Adipose tissue (tissue), 3 donors: Measurements from ENCODE around the gene DENND1A. TPM values are rescaled to one million over a fixed set of nuclear protein-coding genes. Genes with fewer than 3 reads are reported as not detected.

ENCODE experiments used
- H3K27ac ChIP-seq: one replicate; pipeline ENCODE4 v1.5.1; 2013; ENCODE audit warnings: low read depth, low read length
- WGBS, 3 donors: extraction: QIAGEN DNeasy Blood & Tissue Kit; methylation state at CpG; one replicate each; pipeline ENCODE4 v1.1.7; 2013; 5-methylcytosine and 5-hydroxymethylcytosine counted together
- polyA plus RNA-seq, 3 donors: library from polyadenylated mRNA; stranded (reverse); fragments of 200-250 nt; gene quantifications; one replicate each; pipeline ENCODE4 v1.2.3, GENCODE V29; 2013
- donor health status: healthy with polysubstance abuse.
- donor health status: Bipolar disorder and iron deficiency.
- donor health status: healthy.

Gene DENND1A
- polyA plus RNA-seq, 3 donors: 3.3 to 12.9 (median 9.4) TPM

GRCh38 chr9:123350590-123351310 lies 579.2 kb downstream of the DENND1A start:
- H3K27ac ChIP-seq: no peak overlapping the region
- WGBS, 3 donors: 56 to 62% (median 57%) methylated on average over 8 of the region's 8 CpGs

- 18 to 27% (median 24%) methylated on average over 16 of the region's 16 CpGs for WGBS, 3 donors
- H3K27ac ChIP-seq: no peak overlapping the region
These were observed 580.0 kb downstream of the DENND1A start for GRCh38 chr9:123349691-123350480.

- H3K27ac ChIP-seq: no peak overlapping the region
- WGBS, 3 donors: 44 to 54% (median 53%) methylated on average over 3 of the region's 3 CpGs
These were observed 580.9 kb downstream of the DENND1A start for GRCh38 chr9:123349033-123349432.

- WGBS, 3 donors: 50 to 68% (median 61%) methylated on average over 9 of the region's 9 CpGs
- H3K27ac ChIP-seq: no peak overlapping the region
These were observed 581.5 kb downstream of the DENND1A start for GRCh38 chr9:123348317-123348992.

GRCh38 chr9:123347289-123348060 lies 582.5 kb downstream of the DENND1A start:
- H3K27ac ChIP-seq: no peak overlapping the region
- 66 to 83% (median 73%) methylated on average over 12 of the region's 12 CpGs for WGBS, 3 donors

- 95 to 98% (median 98%) methylated on average over 3 of the region's 3 CpGs for WGBS, 3 donors
- no peak overlapping the region for H3K27ac ChIP-seq
These were observed 583.1 kb downstream of the DENND1A start for GRCh38 chr9:123346826-123347225.

GRCh38 chr9:123346026-123346425 lies 583.9 kb downstream of the DENND1A start:
- 67 to 85% (median 82%) methylated on average over 9 of the region's 9 CpGs for WGBS, 3 donors
- no peak overlapping the region for H3K27ac ChIP-seq

GRCh38 chr9:123345567-123345955 lies 584.4 kb downstream of the DENND1A start:
- WGBS, 3 donors: 63 to 66% (median 64%) methylated on average over 6 of the region's 6 CpGs
- H3K27ac ChIP-seq: no peak overlapping the region

- no peak overlapping the region for H3K27ac ChIP-seq
These were observed 585.6 kb downstream of the DENND1A start for GRCh38 chr9:123344192-123344949.

GRCh38 chr9:123343443-123344191 lies 586.3 kb downstream of the DENND1A start:
- no peak overlapping the region for H3K27ac ChIP-seq
- WGBS, 3 donors: 51 to 71% (median 56%) methylated on average over 13 of the region's 13 CpGs

More at GRCh38 chr9:123344192-123344949, 585.6 kb downstream of the DENND1A start:
- WGBS, 3 donors: 89 to 95% (median 92%) methylated on average over 9 of the region's 9 CpGs

GRCh38 chr9:123342247-123342646 lies 587.7 kb downstream of the DENND1A start:
- H3K27ac ChIP-seq: no peak overlapping the region
- WGBS, 3 donors: 78 to 91% (median 87%) methylated on average over 5 of the region's 5 CpGs

GRCh38 chr9:123341816-123342215 lies 588.1 kb downstream of the DENND1A start:
- no peak overlapping the region for H3K27ac ChIP-seq
- 83 to 85% (median 85%) methylated on average over 6 of the region's 6 CpGs for whole genome bisulfite sequencing, 3 donors

- H3K27ac ChIP-seq: no peak overlapping the region
- WGBS, 3 donors: 42 to 67% (median 44%) methylated on average over 32 of the region's 32 CpGs
These were observed 590.0 kb downstream of the DENND1A start for GRCh38 chr9:123339666-123340510.

GRCh38 chr9:123338710-123339665 lies 590.9 kb downstream of the DENND1A start:
- no peak overlapping the region for H3K27ac ChIP-seq
- 30 to 61% (median 40%) methylated on average over 35 of the region's 35 CpGs for WGBS, 3 donors

- 73 to 83% (median 76%) methylated on average over 4 of the region's 4 CpGs for WGBS, 3 donors
- no peak overlapping the region for H3K27ac ChIP-seq
These were observed 592.0 kb downstream of the DENND1A start for GRCh38 chr9:123337971-123338370.
